Skeletal muscle tissue (tissue), 5 donors: ENCODE data around the gene UPF3B. TPM values are rescaled to one million over a fixed set of nuclear protein-coding genes. Genes with fewer than 3 reads are reported as not detected.

Experiments
- H3K27ac ChIP-seq: one replicate; pipeline ENCODE4 v1.7.0; 2013; ENCODE audit warnings: mild to moderate bottlenecking, low read depth, low read length, inconsistent platforms
- H3K27me3 ChIP-seq, 3 donors: one replicate each; pipeline ENCODE4 v1.7.0; 2013; ENCODE audit warnings: low read length in 3 of 3; ENCODE audit not compliant: control insufficient read depth in 3 of 3, insufficient read depth in 3 of 3
- H3K36me3 ChIP-seq, 3 donors: one replicate each; pipeline ENCODE4 v1.7.0; 2013; ENCODE audit warnings: low read length in 3 of 3; ENCODE audit not compliant: control insufficient read depth in 3 of 3, insufficient read depth in 3 of 3
- H3K4me1 ChIP-seq, 3 donors: one replicate each; pipeline ENCODE4 v1.7.0; 2013; ENCODE audit warnings: low read length in 3 of 3, mild to moderate bottlenecking in 3 of 3; ENCODE audit not compliant: control insufficient read depth in 3 of 3, insufficient read depth in 3 of 3
- H3K4me3 ChIP-seq, 3 donors: one replicate each; pipeline ENCODE4 v1.7.0; 2013; ENCODE audit warnings: low read length in 3 of 3
- H3K9ac ChIP-seq, 3 donors: one replicate each; pipeline ENCODE4 v1.7.0; 2013; ENCODE audit warnings: low read length in 3 of 3, mild to moderate bottlenecking in 3 of 3, moderate library complexity in 2 of 3, low read depth in 1 of 3
- H3K9me3 ChIP-seq, 3 donors: one replicate each; pipeline ENCODE4 v1.7.0; 2013; ENCODE audit warnings: low read length in 3 of 3; ENCODE audit not compliant: control insufficient read depth in 3 of 3
- small RNA-seq: library from RNA; depleted of rRNA; stranded (forward); fragments of <200 nt; gene quantifications from one replicate; pipeline ENCODE3, GENCODE V24; 2014
- total RNA-seq: library from RNA; depleted of rRNA; stranded (reverse); fragments of >200 nt; gene quantifications from one replicate; pipeline ENCODE4 v1.2.3, GENCODE V29; 2014
- donor health status: Osteomylitis.

UPF3B gene
- total RNA-seq, 1 donor from 2014 or later: 1.6 TPM

- Histone ChIP-seq H3K27me3 (no peaks in the 10 kb centered on the region), H3K27ac (peak within 1 kb of the TSS; percentile 90), H3K9me3 (no peaks in the 10 kb centered on the region), H3K4me1 (peaks cover 12 to 19% (median 12%) of the 10 kb centered on the region in 3 donors), H3K9ac (peak within 1 kb of the TSS; percentile 76 to 89 (median 81)), H3K36me3 (peaks cover 2 to 8% (median 5%) of the 10 kb centered on the region in 3 donors), H3K4me3 (peak within 1 kb of the TSS; percentile 52 to 82 (median 82))
These were observed 61.1 kb downstream of the UPF3B start, which contains the start of gene RPL39 for GRCh38 chrX:119791437-119792231. Gene RPL39, minus strand, starts transcription at chrX:119791630. Its CDS starts 54 bp downstream, at chrX:119791576.

GRCh38 chrX:119790977-119791436 is 61.8 kb downstream of the UPF3B start:
- Histone ChIP-seq H3K27ac (peak overlapping the region; percentile 90), H3K4me1 (peaks cover 12 to 19% (median 12%) of the 10 kb centered on the region in 3 donors), H3K9ac (peak overlapping the region; percentile 76 to 89 (median 79)), H3K27me3 (no peaks in the 10 kb centered on the region), H3K9me3 (no peaks in the 10 kb centered on the region), H3K4me3 (peak overlapping the region; percentile 52 to 82 (median 82)), H3K36me3 (peaks cover 2 to 8% (median 5%) of the 10 kb centered on the region in 3 donors)

- Histone ChIP-seq H3K9me3 (no peaks in the 10 kb centered on the region), H3K9ac (no peak overlapping the region), H3K36me3 (peaks cover 9 to 18% (median 13%) of the 10 kb centered on the region in 3 donors), H3K27ac (no peak overlapping the region), H3K4me3 (no peak overlapping the region), H3K27me3 (no peaks in the 10 kb centered on the region), H3K4me1 (peaks cover 3 to 15% (median 8%) of the 10 kb centered on the region in 3 donors)
These were observed 67.9 kb downstream of the UPF3B start for GRCh38 chrX:119784747-119785446.

Small RNAs within 50 kb of the gene (small RNA-seq; reads per million reads assigned to genes)
- not detected for gene SNORA69

Other genes starting within 250 kb of the UPF3B start
- 3.1 TPM for gene NKRF, start 246.5 kb downstream of the UPF3B start, total RNA-seq
- gene SEPTIN6, start 159.8 kb downstream of the UPF3B start, total RNA-seq: 13.0 TPM
- gene SOWAHD, start 94.4 kb downstream of the UPF3B start, total RNA-seq: 1.6 TPM
- gene RPL39, start 61.3 kb downstream of the UPF3B start, total RNA-seq: 6,835 TPM
- 9.4 TPM for gene RNF113A, start 18.8 kb upstream of the UPF3B start, total RNA-seq
- 122 TPM for gene NDUFA1, start 18.9 kb upstream of the UPF3B start, total RNA-seq
- not detected for gene AKAP14, start 42.9 kb upstream of the UPF3B start, total RNA-seq
- 4.2 TPM for gene NKAP, start 90.8 kb upstream of the UPF3B start, total RNA-seq
- not detected for gene RHOXF2B, start 224.7 kb upstream of the UPF3B start, total RNA-seq